Measurements from ENCODE around the gene SF3A2. TPM values are rescaled to one million over a fixed set of nuclear protein-coding genes. Genes with fewer than 3 reads are reported as not detected.

The SF3A2 gene
- total RNA-seq, 2 donors from 2014 or later = 15.5 to 30.1 TPM

- 96 to 100% methylated on average over 2 to 7 of the region's 21 CpGs for WGBS, 2 donors
- no peak for TF ChIP-seq CTCF (IDR thresholded peaks at IDR 0.05)
- TF ChIP-seq POLR2A (IDR thresholded peaks at IDR 0.05) = no peak
- ATAC-seq = no peak
- no peak for DNase-seq
- Histone ChIP-seq H3K9me3 (no peaks in the 10 kb centered on the region), H3K27me3 (no peaks in the 10 kb centered on the region), H3K4me3 (no peak overlapping the region), H3K4me1 (no peaks in the 10 kb centered on the region), H3K36me3 (replicated peaks in 1 of 2; ENCODE audit: insufficient read depth in 1 of 2, low read depth in 2 of 2) (peaks cover 0 to 25% of the 10 kb centered on the region in 2 donors), H3K27ac (no peak overlapping the region)
- intact Hi-C loops (cut with DNase I) = no loop called here
Observed at GRCh38 chr19:2210206-2210605, 26.4 kb upstream of the SF3A2 start.

- Histone ChIP-seq H3K4me3 (no peak overlapping the region), H3K27me3 (no peaks in the 10 kb centered on the region), H3K4me1 (no peaks in the 10 kb centered on the region), H3K36me3 (replicated peaks in 1 of 2; ENCODE audit: insufficient read depth in 1 of 2, low read depth in 2 of 2) (peaks cover 0 to 29% of the 10 kb centered on the region in 2 donors), H3K9me3 (no peaks in the 10 kb centered on the region), H3K27ac (no peak overlapping the region)
- no peak for DNase-seq
- no peak for ATAC-seq
- WGBS, 2 donors = 90 to 100% methylated on average over 8 to 33 of the region's 33 CpGs
- no peak for TF ChIP-seq CTCF (IDR thresholded peaks at IDR 0.05)
- TF ChIP-seq POLR2A (IDR thresholded peaks at IDR 0.05) = no peak
- intact Hi-C loops (cut with DNase I) = no loop called here
Observed at GRCh38 chr19:2210987-2211740, 25.5 kb upstream of the SF3A2 start.

- WGBS, 2 donors = 87 to 89% methylated on average over 6 to 18 of the region's 21 CpGs
- Histone ChIP-seq H3K4me3 (no peak overlapping the region), H3K27ac (no peak overlapping the region), H3K4me1 (no peaks in the 10 kb centered on the region), H3K9me3 (no peaks in the 10 kb centered on the region), H3K27me3 (no peaks in the 10 kb centered on the region), H3K36me3 (replicated peaks in 1 of 2; ENCODE audit: insufficient read depth in 1 of 2, low read depth in 2 of 2) (peaks cover 0 to 37% of the 10 kb centered on the region in 2 donors)
- ATAC-seq (no peak), DNase-seq (no peak)
- TF ChIP-seq CTCF (IDR thresholded peaks at IDR 0.05) = no peak
- no peak for TF ChIP-seq POLR2A (IDR thresholded peaks at IDR 0.05)
- intact Hi-C loops (cut with DNase I) = no loop called here
Observed at GRCh38 chr19:2212861-2213711, 23.5 kb upstream of the SF3A2 start.

GRCh38 chr19:2213799-2214198, 22.8 kb upstream of the SF3A2 start:
- Histone ChIP-seq H3K9me3 (no peaks in the 10 kb centered on the region), H3K27me3 (no peaks in the 10 kb centered on the region), H3K36me3 (replicated peaks in 1 of 2; ENCODE audit: insufficient read depth in 1 of 2, low read depth in 2 of 2) (peaks cover 0 to 37% of the 10 kb centered on the region in 2 donors), H3K4me3 (no peak overlapping the region), H3K4me1 (no peaks in the 10 kb centered on the region), H3K27ac (no peak overlapping the region)
- no peak for TF ChIP-seq POLR2A (IDR thresholded peaks at IDR 0.05)
- no peak for TF ChIP-seq CTCF (IDR thresholded peaks at IDR 0.05)
- ATAC-seq = no peak
- 83 to 85% methylated on average over 17 of the region's 26 CpGs for WGBS, 2 donors
- no peak for DNase-seq
- intact Hi-C loops (cut with DNase I) = no loop called here
